IMR-90 (cell line): ENCODE measurements around the gene GALR1. TPM values are rescaled to one million over a fixed set of nuclear protein-coding genes. Genes with fewer than 3 reads are reported as not detected.

Experiments
- ATAC-seq: fragments of 200-7000 bp; cut with Tn5 transposase; 2 replicates; pipeline ENCODE4 v1.9.1; 2020; ENCODE audit warnings: low read depth, mild to moderate bottlenecking, moderate library complexity
- BruUV-seq: library from RNA; stranded (reverse); fragments of 400-500 nt; replicated peaks from 2 replicates; lab custom pipeline; 2021; lab: Mats Ljungman, UMichigan
- CTCF ChIA-PET: fragments of 300-600 bp; formaldehyde crosslinking; extraction: SDS; loops from one replicate; lab custom pipeline; 2021; ENCODE audit warnings: antibody characterized with exemption; lab: Yijun Ruan, JAX
- POLR2A ChIA-PET: fragments of 300-600 bp; sonication (Branson Sonifier 250); formaldehyde crosslinking; loops from one replicate; lab custom pipeline; 2022; ENCODE audit warnings: antibody characterized with exemption; ENCODE audit not compliant: unreplicated experiment; lab: Charles Lee
- DNase-seq: peaks from one replicate; pipeline ENCODE4 v3.0.0; 2013
- H2AFZ ChIP-seq: replicated peaks from 2 replicates; pipeline ENCODE3; 2013; ENCODE audit warnings: low read length, mild to moderate bottlenecking; ENCODE audit not compliant: poor library complexity
- H2AK5ac ChIP-seq: 2 replicates; pipeline ENCODE4 v1.6.1; 2013; ENCODE audit warnings: low read depth, low read length, inconsistent platforms
- H2AK9ac ChIP-seq: replicated peaks from 2 replicates; pipeline ENCODE3; 2013; ENCODE audit warnings: mild to moderate bottlenecking, low read depth, low read length, moderate library complexity; ENCODE audit not compliant: poor library complexity
- H2BK120ac ChIP-seq: 2 replicates; pipeline ENCODE4 v1.6.1; 2013; ENCODE audit warnings: low read depth, low read length, inconsistent platforms
- H2BK15ac ChIP-seq: 3 replicates; pipeline ENCODE4 v1.6.1; 2013; ENCODE audit warnings: low read depth, low read length, inconsistent platforms
- H2BK20ac ChIP-seq: 2 replicates; pipeline ENCODE4 v1.6.1; 2013; ENCODE audit warnings: low read depth, mild to moderate bottlenecking, inconsistent platforms, low read length, moderate library complexity
- H2BK5ac ChIP-seq: 2 replicates; pipeline ENCODE4 v1.6.1; 2013; ENCODE audit warnings: mild to moderate bottlenecking, low read depth, low read length, inconsistent platforms; ENCODE audit not compliant: poor library complexity, severe bottlenecking
- H3K14ac ChIP-seq: replicated peaks from 2 replicates; pipeline ENCODE4 v1.6.1; 2013; ENCODE audit warnings: low read depth, low read length, inconsistent platforms
- H3K18ac ChIP-seq: 2 replicates; pipeline ENCODE4 v1.6.1; 2013; ENCODE audit warnings: low read depth, low read length, control low read depth
- H3K23ac ChIP-seq: 2 replicates; pipeline ENCODE4 v1.6.1; 2013; ENCODE audit warnings: low read depth, low read length, inconsistent platforms
- H3K27ac ChIP-seq: 2 replicates; pipeline ENCODE4 v1.5.1; 2013; ENCODE audit warnings: mild to moderate bottlenecking, control low read depth, low read length; ENCODE audit not compliant: insufficient read depth
- H3K27me3 ChIP-seq: 2 replicates; pipeline ENCODE4 v1.6.1; 2013; ENCODE audit warnings: low read length; ENCODE audit not compliant: control insufficient read depth, insufficient read depth
- H3K36me3 ChIP-seq: 2 replicates; pipeline ENCODE4 v1.6.1; 2013; ENCODE audit warnings: low read length, mixed read lengths; ENCODE audit not compliant: control insufficient read depth, insufficient read depth
- H3K4ac ChIP-seq: 2 replicates; pipeline ENCODE4 v1.6.1; 2013; ENCODE audit warnings: low read depth, low read length, inconsistent platforms
- H3K4me1 ChIP-seq: 2 replicates; pipeline ENCODE4 v1.6.1; 2013; ENCODE audit warnings: low read length, mixed read lengths; ENCODE audit not compliant: control insufficient read depth, insufficient read depth
- H3K4me2 ChIP-seq: 2 replicates; pipeline ENCODE4 v1.6.1; 2013; ENCODE audit warnings: low read depth, mild to moderate bottlenecking, control low read depth, low read length, moderate library complexity
- H3K4me3 ChIP-seq: 2 replicates; pipeline ENCODE4 v1.5.1; 2013; ENCODE audit warnings: low read depth, mild to moderate bottlenecking, control low read depth, low read length, moderate library complexity; ENCODE audit not compliant: insufficient read depth
- H3K56ac ChIP-seq: 2 replicates; pipeline ENCODE4 v1.6.1; 2013; ENCODE audit warnings: low read length, inconsistent platforms; ENCODE audit not compliant: insufficient read depth; ENCODE audit errors: extremely low read depth
- H3K79me1 ChIP-seq, 2 experiments: 2 replicates each; pipeline ENCODE4 v1.6.1; 2013; ENCODE audit warnings: low read length in 2 of 2, inconsistent platforms in 1 of 2, low read depth in 1 of 2
- H3K9ac ChIP-seq: 2 replicates; pipeline ENCODE4 v1.6.1; 2013; ENCODE audit warnings: low read depth, low read length, control low read depth
- H3K9me1 ChIP-seq: 2 replicates; pipeline ENCODE4 v1.6.1; 2013; ENCODE audit warnings: low read length, inconsistent platforms; ENCODE audit not compliant: insufficient read depth
- H3K9me3 ChIP-seq: 2 replicates; pipeline ENCODE4 v1.6.1; 2013; ENCODE audit warnings: low read length; ENCODE audit not compliant: control insufficient read depth, insufficient read depth
- H4K20me1 ChIP-seq: 2 replicates; pipeline ENCODE4 v1.6.1; 2013; ENCODE audit warnings: low read length, inconsistent platforms; ENCODE audit not compliant: insufficient read depth
- H4K5ac ChIP-seq: 2 replicates; pipeline ENCODE4 v1.6.1; 2013; ENCODE audit warnings: mild to moderate bottlenecking, low read depth, low read length, control low read depth
- H4K8ac ChIP-seq, 2 experiments: 2 replicates each; pipeline ENCODE4 v1.6.1; 2013; ENCODE audit warnings: low read depth in 2 of 2, low read length in 2 of 2, control low read depth in 1 of 2, inconsistent platforms in 1 of 2
- H4K91ac ChIP-seq: 2 replicates; pipeline ENCODE4 v1.6.1; 2013; ENCODE audit warnings: low read depth, low read length, inconsistent platforms; ENCODE audit not compliant: insufficient read depth
- CHD1 ChIP-seq: IDR thresholded peaks from 2 replicates; pipeline ENCODE4 v1.6.1; 2012; ENCODE audit warnings: low read depth, low read length, improper control_type of control experiment
- FOS ChIP-seq: fragments of 150-350 bp; IDR thresholded peaks from 2 replicates; pipeline ENCODE4 v1.6.1; 2016; ENCODE audit warnings: low read depth, low read length
- MXI1 ChIP-seq: IDR thresholded peaks from 2 replicates; pipeline ENCODE4 v1.6.1; 2012; ENCODE audit warnings: low read depth, mild to moderate bottlenecking, low read length, moderate library complexity, borderline replicate concordance
- RCOR1 ChIP-seq: IDR thresholded peaks from 2 replicates; pipeline ENCODE4 v1.6.1; 2012; ENCODE audit warnings: mild to moderate bottlenecking, low read length, improper control_type of control experiment; ENCODE audit not compliant: insufficient replicate concordance
- RFX5 ChIP-seq: IDR thresholded peaks from 2 replicates; pipeline ENCODE4 v1.8.0; 2012; ENCODE audit warnings: low read depth, mild to moderate bottlenecking, low read length, moderate library complexity
- WGBS, 2 experiments: methylation state at CpG; one replicate each; pipeline versions ENCODE4 v1.1.5 to v1.1.7; 2013; ENCODE audit warnings: missing lambda C conversion rate in 2 of 2; ENCODE audit not compliant: insufficient read length in 1 of 2; ENCODE audit errors: extremely low coverage in 2 of 2; 5-methylcytosine and 5-hydroxymethylcytosine counted together
- dilution Hi-C: fragments of 300-500 bp; cut with HindIII; formaldehyde crosslinking; loops from one replicate; pipeline ENCODE4 v1.14.3; 2018; ENCODE audit warnings: low sequenced_read_pairs; ENCODE audit not compliant: unreplicated experiment
- in situ Hi-C: fragments of 300-500 bp; cut with MboI; formaldehyde crosslinking; loops from 3 replicates; pipeline ENCODE4 v1.14.3; 2019; ENCODE audit warnings: low sequenced_read_pairs, inconsistent platforms, mixed read lengths
- intact Hi-C: fragments of 100-400 bp; cut with micrococcal nuclease; formaldehyde crosslinking; loops from 2 replicates; pipeline ENCODE4 v1.10.0; 2022
- polyA plus RNA-seq, 3 experiments: library from polyadenylated mRNA; depleted of rRNA; stranded (reverse); fragments of >200 nt; gene quantifications; 2 replicates each; pipeline ENCODE4 v1.2.3, GENCODE V29; 2012; ENCODE audit warnings: low replicate concordance in 1 of 3
- total RNA-seq: library from RNA; depleted of rRNA; stranded (reverse); fragments of >200 nt; gene quantifications from 2 replicates; pipeline ENCODE4 v1.2.3, GENCODE V29; 2012

The GALR1 gene
- total and polyA plus RNA-seq, 2 of the 4 experiments (the other 2 are of a cell fraction), result not detected

- no peaks in the 10 kb centered on the region for H3K79me1 ChIP-seq
- H3K9ac ChIP-seq, result no peak overlapping the region
- H3K23ac ChIP-seq, result no peak overlapping the region
- dilution Hi-C loops, result no loop called here
- H3K9me1 ChIP-seq, result no peaks in the 10 kb centered on the region
- no peak overlapping the region for H3K14ac ChIP-seq
- H4K91ac ChIP-seq, result no peak overlapping the region
- no peak overlapping the region for H3K27ac ChIP-seq
- WGBS, 2 experiments, result 58% methylated on average over 3 of the region's 4 CpGs; no CpG with 5 or more reads in 1 of the 2 experiments
- POLR2A ChIA-PET, result no interaction called here
- H3K36me3 ChIP-seq, result no peaks in the 10 kb centered on the region
- no peak overlapping the region for H3K18ac ChIP-seq
- H4K5ac ChIP-seq, result no peak overlapping the region
- no peak overlapping the region for H2BK5ac ChIP-seq
- no peak overlapping the region for H2BK15ac ChIP-seq
- TF ChIP-seq RFX5, result no peak
- no peak for TF ChIP-seq CHD1
- TF ChIP-seq MXI1, result no peak
- no peak for TF ChIP-seq RCOR1
- no peak for TF ChIP-seq FOS
- no peak overlapping the region for H3K56ac ChIP-seq
- no TSS peak for BruUV-seq
- DNase-seq (no peak), ATAC-seq (no peak)
- H2AK5ac ChIP-seq, result no peak overlapping the region
- in situ Hi-C loops, result no loop called here
- no peak overlapping the region for H2BK20ac ChIP-seq
- H3K4me3 ChIP-seq, result no peak overlapping the region
- no peak overlapping the region for H3K4ac ChIP-seq
- H3K27me3 ChIP-seq, result no peaks in the 10 kb centered on the region
- no peak overlapping the region for H2AFZ ChIP-seq
- no peak overlapping the region for H2AK9ac ChIP-seq
- no peaks in the 10 kb centered on the region for H4K20me1 ChIP-seq
- no peak overlapping the region for H3K4me2 ChIP-seq
- no peak overlapping the region for H4K8ac ChIP-seq
- H2BK120ac ChIP-seq, result no peak overlapping the region
- intact Hi-C loops, result no loop called here
- CTCF ChIA-PET, result no interaction called here
- no peaks in the 10 kb centered on the region for H3K4me1 ChIP-seq
- no peaks in the 10 kb centered on the region; the same call in 1 of the 2 replicates for H3K9me3 ChIP-seq
Observed at GRCh38 chr18:77262643-77263465, 13.2 kb downstream of the GALR1 start.
